ENCODE measurements around the gene UBE3B. TPM values are rescaled to one million over a fixed set of nuclear protein-coding genes. Genes with fewer than 3 reads are reported as not detected.

UBE3B gene
- total RNA-seq, 4 donors from 2014 or later = 34.4 to 73.0 (median 71.6) TPM

GRCh38 chr12:109521831-109522230 lies 44.4 kb downstream of the UBE3B start:
- Histone ChIP-seq H3K27ac (no peak overlapping the region), H3K9me3 (no peaks in the 10 kb centered on the region), H3K4me1 (no peaks in the 10 kb centered on the region), H3K27me3 (no peaks in the 10 kb centered on the region), H3K4me3 (no peak overlapping the region), H3K36me3 (peaks cover 0 to 53% (median 6%) of the 10 kb centered on the region in 4 donors)
- in situ Hi-C loops (cut with MboI; ENCODE audit: low pct_ligation_motif_present in 1 of 4, low pct_unique_long_range_greater_than_20kb in 1 of 4, low sequenced_read_pairs in 3 of 4) (no loop called here), intact Hi-C loops (cut with DNase I; ENCODE audit: low total_unique reads) (no loop called here)
- 78 to 81% methylated on average over 5 to 10 of the region's 10 CpGs for WGBS, 2 donors (ENCODE audit: low coverage in 1 of 2)
- no peak for DNase-seq
- TF ChIP-seq EP300 (IDR thresholded peaks at IDR 0.05; ENCODE audit: low read depth) (no peak), CTCF (IDR thresholded peaks at IDR 0.05) (no peak), POLR2AphosphoS5 (IDR thresholded peaks at IDR 0.05) (no peak), POLR2A (IDR thresholded peaks at IDR 0.05) (no peak)

- Histone ChIP-seq H3K36me3 (peaks cover 0 to 44% (median 2%) of the 10 kb centered on the region in 4 donors), H3K4me1 (no peaks in the 10 kb centered on the region), H3K27ac (no peak overlapping the region), H3K27me3 (no peaks in the 10 kb centered on the region), H3K9me3 (no peaks in the 10 kb centered on the region), H3K4me3 (no peak overlapping the region)
- 65 to 85% methylated on average over 4 to 10 of the region's 10 CpGs for WGBS, 2 donors (ENCODE audit: low coverage in 1 of 2)
- DNase-seq = no peak
- intact Hi-C loops (cut with DNase I; ENCODE audit: low total_unique reads) (no loop called here), in situ Hi-C loops (cut with MboI; ENCODE audit: low pct_ligation_motif_present in 1 of 4, low pct_unique_long_range_greater_than_20kb in 1 of 4, low sequenced_read_pairs in 3 of 4) (no loop called here)
- TF ChIP-seq EP300 (IDR thresholded peaks at IDR 0.05; ENCODE audit: low read depth) (no peak), POLR2A (IDR thresholded peaks at IDR 0.05) (no peak)
These were observed 45.6 kb downstream of the UBE3B start for GRCh38 chr12:109523071-109523470.

- H3K4me1 ChIP-seq = no peaks in the 10 kb centered on the region
- no peak overlapping the region for H3K27ac ChIP-seq
- no peaks in the 10 kb centered on the region for H3K27me3 ChIP-seq
- no peak overlapping the region for H3K4me3 ChIP-seq
- WGBS, 2 donors (ENCODE audit: low coverage in 1 of 2) = 90% methylated on average over 5 of the region's 5 CpGs; no CpG with 5 or more reads in 1 of the 2 donors
- H3K36me3 ChIP-seq = peaks cover 0 to 44% (median under 1%) of the 10 kb centered on the region in 4 donors
- DNase-seq = no peak
- H3K9me3 ChIP-seq = no peaks in the 10 kb centered on the region
- TF ChIP-seq POLR2A (IDR thresholded peaks at IDR 0.05) (no peak), POLR2AphosphoS5 (IDR thresholded peaks at IDR 0.05) (no peak), CTCF (IDR thresholded peaks at IDR 0.05) (no peak), EP300 (IDR thresholded peaks at IDR 0.05; ENCODE audit: low read depth) (no peak)
- intact Hi-C loops (cut with DNase I; ENCODE audit: low total_unique reads) (no loop called here), in situ Hi-C loops (cut with MboI; ENCODE audit: low pct_ligation_motif_present in 1 of 4, low pct_unique_long_range_greater_than_20kb in 1 of 4, low sequenced_read_pairs in 3 of 4) (no loop called here)
These were observed 46.1 kb downstream of the UBE3B start for GRCh38 chr12:109523504-109523903.

- no peak overlapping the region for H3K4me3 ChIP-seq
- TF ChIP-seq POLR2A (IDR thresholded peaks at IDR 0.05) (no peak), EP300 (IDR thresholded peaks at IDR 0.05; ENCODE audit: low read depth) (no peak), POLR2AphosphoS5 (IDR thresholded peaks at IDR 0.05) (no peak), CTCF (IDR thresholded peaks at IDR 0.05) (no peak)
- in situ Hi-C loops (cut with MboI; ENCODE audit: low pct_ligation_motif_present in 1 of 4, low pct_unique_long_range_greater_than_20kb in 1 of 4, low sequenced_read_pairs in 3 of 4) = no loop called here
- H3K4me1 ChIP-seq = no peaks in the 10 kb centered on the region
- peaks cover 0 to 42% (median under 1%) of the 10 kb centered on the region in 4 donors for H3K36me3 ChIP-seq
- H3K9me3 ChIP-seq = no peaks in the 10 kb centered on the region
- no peak overlapping the region for H3K27ac ChIP-seq
- no peak for DNase-seq
- intact Hi-C loops (cut with DNase I; ENCODE audit: low total_unique reads) = no loop called here
- WGBS, 2 donors (ENCODE audit: low coverage in 1 of 2) = 79 to 93% methylated on average over 8 to 26 of the region's 26 CpGs
- H3K27me3 ChIP-seq = no peaks in the 10 kb centered on the region
These were observed 47.2 kb downstream of the UBE3B start for GRCh38 chr12:109524466-109525278.
